HG02610 (cell line): ENCODE results near the gene TPRN.

Source experiments
- ATAC-seq: cut with Tn5 transposase; IDR thresholded peaks from one replicate; pipeline ENCODE4 v1.9.1; 2021; ENCODE audit warnings: mild to moderate bottlenecking, moderate library complexity; ENCODE audit not compliant: unreplicated experiment

TPRN gene

GRCh38 chr9:137226338-137227053 lies 26.0 kb upstream of the TPRN start:
- no peak for ATAC-seq

GRCh38 chr9:137225699-137226331 lies 25.3 kb upstream of the TPRN start:
- no peak for ATAC-seq

GRCh38 chr9:137224830-137225694 lies 24.5 kb upstream of the TPRN start, which contains the start of gene CYSRT1:
Gene CYSRT1, plus strand, starts transcription at chr9:137225174. Its CDS starts 448 bp downstream, at chr9:137225622.
- no peak for ATAC-seq

GRCh38 chr9:137223078-137223970 lies 22.8 kb upstream of the TPRN start:
- ATAC-seq: peak; percentile 60

GRCh38 chr9:137222190-137223077 lies 21.9 kb upstream of the TPRN start, which contains the start of gene RNF208:
Gene RNF208, minus strand, starts transcription at chr9:137222240. Its CDS starts 1,028 bp downstream, at chr9:137221212.
- no peak for ATAC-seq

GRCh38 chr9:137221506-137222111 lies 21.1 kb upstream of the TPRN start:
- no peak for ATAC-seq

GRCh38 chr9:137221095-137221505 lies 20.6 kb upstream of the TPRN start:
- no peak for ATAC-seq

GRCh38 chr9:137220317-137221094 lies 20.0 kb upstream of the TPRN start:
- no peak for ATAC-seq

GRCh38 chr9:137219757-137220316 lies 19.3 kb upstream of the TPRN start:
- ATAC-seq: no peak

- no peak for ATAC-seq
Measured at GRCh38 chr9:137218754-137219271, 18.3 kb upstream of the TPRN start.

- no peak for ATAC-seq
Measured at GRCh38 chr9:137218212-137218753, 17.7 kb upstream of the TPRN start.

- ATAC-seq: no peak
Measured at GRCh38 chr9:137217276-137218211, 17.0 kb upstream of the TPRN start.

- no peak for ATAC-seq
Measured at GRCh38 chr9:137216188-137216965, 15.8 kb upstream of the TPRN start.

GRCh38 chr9:137215196-137215986 lies 14.8 kb upstream of the TPRN start:
- ATAC-seq: no peak

GRCh38 chr9:137214620-137215019 lies 14.1 kb upstream of the TPRN start:
- ATAC-seq: no peak
